ENCODE results near the gene EPS8L1.

EPS8L1 gene

DNA sequence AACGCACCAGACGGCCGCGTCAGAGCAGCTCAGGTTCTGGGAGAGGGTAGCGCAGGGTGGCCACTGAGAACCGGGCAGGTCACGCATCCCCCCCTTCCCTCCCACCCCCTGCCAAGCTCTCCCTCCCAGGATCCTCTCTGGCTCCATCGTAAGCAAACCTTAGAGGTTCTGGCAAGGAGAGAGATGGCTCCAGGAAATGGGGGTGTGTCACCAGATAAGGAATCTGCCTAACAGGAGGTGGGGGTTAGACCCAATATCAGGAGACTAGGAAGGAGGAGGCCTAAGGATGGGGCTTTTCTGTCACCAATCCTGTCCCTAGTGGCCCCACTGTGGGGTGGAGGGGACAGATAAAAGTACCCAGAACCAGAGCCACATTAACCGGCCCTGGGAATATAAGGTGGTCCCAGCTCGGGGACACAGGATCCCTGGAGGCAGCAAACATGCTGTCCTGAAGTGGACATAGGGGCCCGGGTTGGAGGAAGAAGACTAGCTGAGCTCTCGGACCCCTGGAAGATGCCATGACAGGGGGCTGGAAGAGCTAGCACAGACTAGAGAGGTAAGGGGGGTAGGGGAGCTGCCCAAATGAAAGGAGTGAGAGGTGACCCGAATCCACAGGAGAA is 39.9 kb downstream of the EPS8L1 start:
- no peak for DNase-seq (ENCODE audit: low spot score)

DNA sequence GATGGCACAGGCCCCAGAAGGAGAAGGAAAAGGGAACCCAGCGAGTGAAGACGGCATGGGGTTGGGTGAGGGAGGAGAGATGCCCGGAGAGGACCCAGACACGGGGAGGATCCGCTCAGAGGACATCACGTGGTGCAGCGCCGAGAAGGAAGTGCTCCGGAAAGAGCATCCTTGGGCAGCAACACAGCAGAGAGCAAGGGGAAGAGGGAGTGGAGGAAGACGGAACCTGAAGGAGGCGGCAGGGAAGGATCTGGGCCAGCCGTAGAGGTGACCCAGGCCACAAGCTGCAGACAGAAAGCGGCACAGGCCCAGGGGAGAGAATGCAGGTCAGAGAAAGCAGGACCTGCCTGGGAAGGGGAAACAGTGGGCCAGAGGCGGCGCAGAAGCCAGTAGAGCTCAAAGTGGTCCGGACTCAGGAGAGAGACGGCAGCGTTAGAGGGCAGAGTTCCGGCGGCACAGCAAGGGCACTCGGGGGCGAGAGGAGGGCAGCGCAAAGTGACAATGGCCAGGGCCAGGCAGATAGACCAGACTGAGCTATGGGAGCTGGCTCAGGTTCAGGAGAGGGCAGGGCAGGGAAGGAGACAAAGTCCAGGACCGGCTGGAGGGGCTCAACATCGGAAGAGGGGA is 40.7 kb downstream of the EPS8L1 start:
- peak; percentile 73 for DNase-seq (ENCODE audit: low spot score)

DNA sequence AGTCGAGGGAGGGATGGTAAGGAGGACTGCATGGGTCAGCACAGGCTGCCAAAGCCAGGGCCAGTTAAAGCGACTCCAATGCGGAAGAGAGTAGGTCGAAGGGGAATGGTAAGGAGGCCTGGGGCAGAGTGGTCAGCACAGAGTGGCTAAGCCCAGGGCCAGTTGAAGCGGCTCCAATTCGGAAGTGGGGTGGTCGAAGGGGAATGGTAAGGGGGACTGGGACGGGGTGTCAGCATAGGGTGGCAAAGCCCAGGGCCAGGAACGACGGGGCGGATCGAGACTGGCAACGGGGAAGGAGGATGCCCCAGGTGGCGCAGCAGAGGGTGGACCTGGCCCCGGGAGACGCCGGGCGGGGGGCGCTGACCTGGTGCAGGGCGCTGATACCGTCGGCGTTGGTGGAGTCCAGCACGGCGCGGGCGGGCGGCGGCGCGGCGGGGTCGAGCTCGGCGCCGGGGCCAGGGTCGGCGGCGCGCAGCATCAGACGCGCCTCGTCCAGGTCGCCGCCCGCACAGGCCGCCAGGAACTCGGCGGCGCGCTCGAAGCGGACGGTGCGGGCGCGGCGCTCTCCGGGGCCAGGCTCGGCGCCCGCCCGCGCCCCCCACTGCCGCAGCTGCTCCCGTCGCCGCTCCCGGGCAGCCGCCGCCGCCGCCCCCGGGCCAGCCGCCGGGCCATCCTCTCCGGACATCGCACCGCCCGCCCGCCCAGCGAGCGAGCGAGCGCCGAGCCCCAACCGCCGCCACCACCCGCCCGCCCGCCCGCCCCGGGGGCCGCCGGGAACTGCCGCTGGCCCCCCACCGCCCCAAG is 41.4 kb downstream of the EPS8L1 start, which contains the start of gene PPP1R12C:
PPP1R12C (minus strand) TSS at position 779 of the 804 bp plus-strand sequence; CDS start at position 685, 94 bp downstream.
- DNase-seq (ENCODE audit: low spot score), result no peak

DNA sequence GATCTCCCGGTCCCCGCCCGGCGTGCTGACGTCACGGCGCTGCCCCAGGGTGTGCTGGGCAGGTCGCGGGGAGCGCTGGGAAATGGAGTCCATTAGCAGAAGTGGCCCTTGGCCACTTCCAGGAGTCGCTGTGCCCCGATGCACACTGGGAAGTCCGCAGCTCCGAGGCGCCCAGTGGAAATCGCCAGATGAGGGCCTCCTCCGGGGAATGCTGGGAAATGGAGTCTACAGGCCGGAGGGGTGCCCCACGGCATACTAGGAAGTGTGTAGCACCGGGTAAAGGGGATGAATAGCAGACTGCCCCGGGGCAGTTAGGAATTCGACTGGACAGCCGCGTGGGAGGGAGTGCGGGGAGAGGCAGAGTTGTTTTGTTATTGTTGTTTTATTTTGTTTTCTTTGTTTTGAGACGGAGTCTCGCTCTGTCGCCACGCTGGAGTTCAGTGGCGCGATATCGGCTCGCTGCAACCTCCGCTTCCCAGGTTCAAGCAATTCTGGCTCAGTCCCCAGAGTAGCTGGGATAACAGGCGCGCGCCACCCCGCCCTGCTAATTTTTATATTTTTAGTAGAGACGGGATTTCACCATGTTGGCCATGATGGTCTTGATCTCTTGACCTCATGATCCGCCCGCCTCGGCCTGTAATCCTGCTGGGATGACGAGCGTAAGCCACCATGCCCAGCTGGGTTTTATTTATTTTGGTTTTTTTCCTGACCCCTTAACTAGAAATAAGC is 42.2 kb downstream of the EPS8L1 start:
- peak; percentile 99 for DNase-seq (ENCODE audit: low spot score)

DNA sequence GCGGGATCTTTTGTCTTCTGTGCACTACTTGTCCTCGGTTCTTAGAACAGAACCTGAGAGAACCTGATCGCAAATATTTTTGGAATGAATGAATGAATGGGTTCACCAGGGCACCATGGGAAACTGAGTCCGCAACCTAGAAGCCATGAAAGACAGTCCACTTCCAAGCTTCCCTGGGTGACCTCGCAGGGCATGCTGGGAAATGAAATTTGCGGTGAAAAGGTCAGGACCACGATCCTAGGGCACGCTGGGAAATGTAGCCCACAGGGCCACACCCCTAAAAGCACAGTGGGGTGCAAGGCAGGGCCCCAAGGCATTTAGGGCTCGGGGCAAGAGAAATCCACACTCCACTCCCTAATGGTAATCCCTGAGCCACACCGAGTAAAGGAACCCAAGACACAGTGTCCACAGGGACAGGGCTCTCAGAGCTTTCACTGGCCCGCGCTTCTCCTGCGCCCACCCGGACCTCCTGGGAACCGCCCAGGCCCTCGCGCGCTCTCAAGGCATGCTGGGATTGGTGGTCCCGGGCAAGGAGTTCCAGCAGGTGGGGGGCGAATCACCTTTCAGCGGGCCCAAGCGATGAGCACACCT is 42.8 kb downstream of the EPS8L1 start:
- DNase-seq (ENCODE audit: low spot score), result peak; percentile 53

DNA sequence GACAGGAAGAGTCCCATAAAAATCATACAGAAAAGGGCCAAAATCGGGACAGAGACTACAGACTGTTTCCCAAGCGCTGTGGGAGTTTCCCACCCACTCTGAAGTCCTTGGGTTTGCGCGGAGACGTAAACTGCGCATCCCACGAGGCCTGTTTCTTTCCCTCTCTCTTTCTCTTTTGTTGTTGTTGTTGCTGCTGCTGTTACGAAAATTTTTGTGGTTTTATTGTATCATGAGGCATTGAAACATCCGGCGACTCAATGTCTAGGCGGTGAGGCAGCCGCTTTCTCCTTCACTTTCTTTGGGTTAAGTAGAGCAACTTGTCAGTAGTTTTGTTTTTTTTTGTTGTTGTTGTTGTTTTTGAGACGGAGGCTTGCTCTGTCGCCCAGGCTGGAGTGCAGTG is 43.4 kb downstream of the EPS8L1 start:
- DNase-seq (ENCODE audit: low spot score), result no peak

DNA sequence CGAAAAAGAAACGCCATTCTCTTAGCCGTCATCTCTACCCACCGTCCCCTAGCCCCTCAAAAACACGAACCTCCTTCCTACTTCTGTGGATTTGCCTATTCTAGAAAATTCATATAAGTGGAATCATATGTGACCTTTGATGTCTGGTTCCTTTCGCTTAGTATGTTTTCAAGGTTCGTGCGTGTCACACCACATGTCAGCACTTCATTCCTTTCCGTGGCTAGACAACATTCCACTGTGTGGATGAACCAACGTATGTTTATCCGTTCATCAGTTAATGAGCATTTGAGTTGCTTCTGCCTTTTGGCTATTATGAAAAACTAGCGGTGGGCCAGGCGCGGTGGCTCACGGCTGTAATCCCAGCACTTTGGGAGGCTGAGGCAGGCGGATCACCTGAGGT is 55.8 kb downstream of the EPS8L1 start:
- DNase-seq (ENCODE audit: low spot score), result no peak

DNA sequence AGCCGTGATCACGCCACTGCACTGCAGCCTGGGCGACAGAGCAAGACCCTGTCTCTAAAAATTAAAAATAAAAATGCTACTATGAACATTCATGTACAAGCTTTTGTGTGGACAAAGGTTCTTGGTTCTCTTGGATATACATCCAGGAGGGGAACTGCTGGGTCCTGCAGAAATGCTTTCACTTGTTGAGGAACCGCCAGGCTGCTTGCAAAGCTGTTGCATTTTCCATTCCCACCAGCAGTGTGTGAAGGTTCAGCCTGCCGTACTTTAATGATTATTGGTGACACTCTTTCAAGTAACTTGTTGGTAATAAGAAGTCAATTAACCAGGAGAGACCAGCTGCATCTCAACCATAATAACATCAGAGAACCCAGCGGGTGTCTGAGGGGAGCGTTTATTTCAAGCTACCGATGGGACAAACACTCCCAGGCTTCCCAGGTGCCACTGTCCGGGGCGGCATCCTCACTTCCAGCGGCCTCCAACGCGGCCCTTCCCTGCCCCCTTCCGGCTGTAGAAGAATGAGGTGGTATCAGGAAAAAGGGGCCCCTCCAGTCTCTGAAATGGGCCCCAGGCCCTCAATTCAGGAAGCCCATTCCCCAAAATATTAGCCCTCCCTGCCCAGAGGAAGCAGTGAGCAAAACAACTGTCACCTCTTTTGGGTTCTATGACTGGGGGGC is 56.9 kb downstream of the EPS8L1 start:
- DNase-seq (ENCODE audit: low spot score), result no peak

DNA sequence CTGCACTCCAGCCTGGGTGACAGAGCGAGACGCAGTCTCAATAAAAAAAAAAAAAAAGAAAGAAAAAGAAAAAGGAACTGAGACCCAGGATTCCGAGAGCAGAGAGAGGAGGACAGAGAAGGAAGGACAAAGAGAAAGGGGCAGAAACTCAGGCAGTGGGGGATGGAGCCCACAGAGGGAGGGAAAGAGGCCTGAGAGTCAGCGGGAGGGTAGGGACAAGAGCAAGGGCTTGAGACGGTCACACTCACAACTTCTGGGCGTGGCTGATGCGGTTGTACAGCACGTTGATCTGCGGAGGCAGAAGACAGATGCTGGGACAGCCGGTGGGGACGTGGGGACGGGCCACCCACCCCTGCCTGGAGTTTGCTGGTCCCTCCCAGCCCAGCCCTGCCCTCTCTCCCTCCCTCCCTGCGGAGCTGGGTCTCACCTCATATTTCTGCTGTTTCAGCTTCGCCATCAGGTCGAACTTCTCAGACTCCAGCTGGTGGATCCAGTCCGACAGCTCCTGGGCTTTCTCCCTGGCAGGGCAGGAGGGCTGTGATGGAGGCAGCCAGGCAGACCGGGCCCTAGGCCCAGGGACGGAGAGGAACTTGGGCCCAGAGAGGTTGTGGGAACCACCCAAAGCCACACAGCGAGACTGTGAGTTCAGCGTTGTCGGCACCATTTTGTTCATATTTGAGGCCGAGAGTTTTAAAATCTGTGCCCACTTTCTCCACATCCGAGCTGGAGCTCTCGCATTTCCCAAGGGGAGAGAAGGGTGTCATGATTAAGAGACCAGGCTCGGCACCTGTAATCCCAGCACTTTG is 58.2 kb downstream of the EPS8L1 start:
- no peak for DNase-seq (ENCODE audit: low spot score)

DNA sequence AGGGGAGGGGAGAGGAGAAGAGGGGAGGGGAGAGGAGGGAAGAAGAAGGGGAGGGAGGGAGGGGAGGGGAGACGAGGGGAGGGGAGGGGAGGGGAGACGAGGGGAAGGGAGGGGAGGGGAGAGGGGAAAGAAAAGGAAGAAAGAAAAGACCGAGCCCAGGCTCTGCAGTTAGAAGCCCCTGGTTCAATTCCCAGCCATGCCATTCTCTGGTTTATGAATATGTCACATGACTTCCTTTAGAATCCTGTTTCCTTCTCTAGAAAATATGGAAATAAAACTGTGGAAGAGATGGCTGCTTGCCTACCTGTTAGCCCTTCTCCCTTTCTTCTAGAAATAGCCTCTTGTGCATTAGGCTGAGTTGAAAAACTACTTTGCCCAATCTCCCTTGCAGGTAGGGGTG is 59.1 kb downstream of the EPS8L1 start:
- no peak for DNase-seq (ENCODE audit: low spot score)

DNA sequence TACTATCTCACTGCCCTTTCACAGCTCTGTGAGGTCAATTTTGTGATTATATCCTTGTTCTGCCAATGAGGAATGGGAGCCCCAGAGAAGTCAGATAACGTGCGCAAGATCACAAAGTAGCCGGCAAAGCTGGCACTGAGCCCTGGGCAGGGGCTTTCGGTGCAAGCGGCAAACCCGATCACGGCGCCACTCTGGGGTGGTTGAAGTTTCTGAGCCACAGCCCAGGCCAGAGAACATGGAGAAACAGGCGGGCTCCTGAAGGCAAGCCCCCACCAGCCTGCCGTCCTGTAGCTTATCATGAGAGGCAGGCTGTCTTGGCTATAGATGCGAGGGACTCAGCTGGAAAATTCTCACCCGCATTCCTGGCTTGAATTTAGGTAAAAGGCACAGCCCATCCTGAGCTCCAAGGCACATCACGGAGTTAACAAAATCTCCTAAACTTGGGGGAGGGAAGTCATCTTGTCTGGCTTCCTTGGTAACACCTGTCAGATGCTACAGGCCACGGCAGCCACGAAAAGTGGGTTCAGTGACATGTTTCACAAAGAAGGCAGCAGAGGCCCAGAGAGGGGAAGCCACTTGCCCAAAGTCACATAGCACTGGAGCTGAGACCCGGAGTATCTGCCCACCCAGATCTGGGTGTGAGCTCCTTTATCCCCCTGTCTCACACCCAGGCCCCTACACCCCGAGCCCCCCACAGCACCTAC is 60.9 kb downstream of the EPS8L1 start:
- DNase-seq (ENCODE audit: low spot score), result no peak
